H9 (cell line): ENCODE results near the gene TTC9. TPM values are rescaled to one million over a fixed set of nuclear protein-coding genes. Genes with fewer than 3 reads are reported as not detected.

Experiments
- DNase-seq: peaks from one replicate; pipeline ENCODE4 v3.0.0-alpha.2; 2017
- H2AFZ ChIP-seq: one replicate; pipeline ENCODE4 v1.6.1; 2013; ENCODE audit warnings: mild to moderate bottlenecking, low read length, control low read depth, moderate library complexity
- H2AK5ac ChIP-seq: 2 replicates; pipeline ENCODE4 v1.6.1; 2013; ENCODE audit warnings: low read length, control low read depth, mixed read lengths; ENCODE audit not compliant: insufficient read length
- H2BK120ac ChIP-seq: one replicate; pipeline ENCODE4 v1.6.1; 2013; ENCODE audit warnings: low read depth, mild to moderate bottlenecking, low read length, control low read depth, inconsistent platforms; ENCODE audit not compliant: poor library complexity, severe bottlenecking
- H2BK12ac ChIP-seq: 2 replicates; pipeline ENCODE4 v1.6.1; 2013; ENCODE audit warnings: low read length, control low read depth, mixed read lengths, low read depth; ENCODE audit not compliant: insufficient read length
- H2BK15ac ChIP-seq: 2 replicates; pipeline ENCODE4 v1.6.1; 2013; ENCODE audit warnings: low read depth, low read length, control low read depth
- H2BK20ac ChIP-seq: one replicate; pipeline ENCODE4 v1.6.1; 2013; ENCODE audit warnings: low read depth, mild to moderate bottlenecking, low read length, control low read depth, inconsistent platforms; ENCODE audit not compliant: poor library complexity, severe bottlenecking
- H2BK5ac ChIP-seq: 2 replicates; pipeline ENCODE4 v1.6.1; 2013; ENCODE audit warnings: low read length, control low read depth, mixed read lengths; ENCODE audit not compliant: insufficient read length
- H3K14ac ChIP-seq: 2 replicates; pipeline ENCODE4 v1.6.1; 2013; ENCODE audit warnings: low read length, control low read depth; ENCODE audit not compliant: insufficient read depth
- H3K18ac ChIP-seq: 2 replicates; pipeline ENCODE4 v1.6.1; 2013; ENCODE audit warnings: low read depth, mild to moderate bottlenecking, mixed read lengths, low read length, control low read depth; ENCODE audit not compliant: insufficient read length
- H3K23ac ChIP-seq: 2 replicates; pipeline ENCODE4 v1.6.1; 2013; ENCODE audit warnings: low read length, control low read depth, mixed read lengths, low read depth; ENCODE audit not compliant: insufficient read length
- H3K23me2 ChIP-seq: 2 replicates; pipeline ENCODE4 v1.6.1; 2013; ENCODE audit warnings: low read depth, mild to moderate bottlenecking, mixed read lengths, low read length, control low read depth; ENCODE audit not compliant: insufficient read length, poor library complexity, severe bottlenecking
- H3K27ac ChIP-seq: 2 replicates; pipeline ENCODE4 v1.5.1; 2013; ENCODE audit warnings: low read length, control low read depth, mixed read lengths, low read depth; ENCODE audit not compliant: insufficient read length
- H3K27me3 ChIP-seq: 2 replicates; pipeline ENCODE4 v1.6.1; 2013; ENCODE audit warnings: low read length, control low read depth, inconsistent platforms; ENCODE audit not compliant: insufficient read depth
- H3K4ac ChIP-seq: 2 replicates; pipeline ENCODE4 v1.6.1; 2013; ENCODE audit warnings: low read depth, mild to moderate bottlenecking, control low read depth, inconsistent platforms, low read length, moderate library complexity
- H3K4me1 ChIP-seq: 2 replicates; pipeline ENCODE4 v1.6.1; 2013; ENCODE audit warnings: low read length, control low read depth, inconsistent platforms; ENCODE audit not compliant: insufficient read depth
- H3K4me2 ChIP-seq: 2 replicates; pipeline ENCODE4 v1.6.1; 2013; ENCODE audit warnings: low read length, control low read depth, mixed read lengths; ENCODE audit not compliant: insufficient read length, insufficient read depth
- H3K56ac ChIP-seq: 2 replicates; pipeline ENCODE4 v1.6.1; 2013; ENCODE audit warnings: low read depth, mild to moderate bottlenecking, mixed read lengths, low read length, control low read depth; ENCODE audit not compliant: insufficient read length
- H3K79me1 ChIP-seq: 2 replicates; pipeline ENCODE4 v1.6.1; 2013; ENCODE audit warnings: low read depth, mild to moderate bottlenecking, moderate library complexity, low read length, control low read depth, inconsistent platforms; ENCODE audit not compliant: insufficient read depth, poor library complexity, severe bottlenecking
- H3K79me2 ChIP-seq: 2 replicates; pipeline ENCODE4 v1.6.1; 2013; ENCODE audit warnings: low read length, control low read depth, inconsistent platforms; ENCODE audit not compliant: insufficient read depth
- H3K9ac ChIP-seq: 2 replicates; pipeline ENCODE4 v1.6.1; 2013; ENCODE audit warnings: low read length, control low read depth, mixed read lengths; ENCODE audit not compliant: insufficient read length; ENCODE audit errors: extremely low read depth
- H3K9me3 ChIP-seq: one replicate; pipeline ENCODE4 v1.6.1; 2013; ENCODE audit warnings: low read depth, low read length, inconsistent platforms; ENCODE audit not compliant: control insufficient read depth
- H3T11ph ChIP-seq: one replicate; pipeline ENCODE4 v1.6.1; 2013; ENCODE audit warnings: mild to moderate bottlenecking, low read length, control low read depth, inconsistent platforms
- H4K20me1 ChIP-seq: one replicate; pipeline ENCODE4 v1.6.1; 2013; ENCODE audit not compliant: control insufficient read depth, insufficient read length, insufficient read depth
- H4K5ac ChIP-seq: 2 replicates; pipeline ENCODE4 v1.6.1; 2013; ENCODE audit warnings: low read depth, mild to moderate bottlenecking, mixed read lengths, low read length, control low read depth; ENCODE audit not compliant: insufficient read length
- H4K8ac ChIP-seq: replicated peaks from 2 replicates; pipeline ENCODE4 v1.6.1; 2013; ENCODE audit warnings: low read length, control low read depth, mixed read lengths, low read depth; ENCODE audit not compliant: insufficient read length
- H4K91ac ChIP-seq: 2 replicates; pipeline ENCODE4 v1.6.1; 2013; ENCODE audit warnings: low read depth, mild to moderate bottlenecking, moderate library complexity, mixed read lengths, low read length, control low read depth; ENCODE audit not compliant: insufficient read length
- H3K27ac Mint-ChIP-seq, 3 experiments: 2 replicates in 2 of 3; 3 replicates in 1 of 3; pipeline ENCODE4 v1.8.0; 2020 to 2021; ENCODE audit warnings: mixed read lengths in 3 of 3, mild to moderate bottlenecking in 1 of 3, moderate library complexity in 1 of 3
- H3K27me3 Mint-ChIP-seq: 2 replicates; pipeline ENCODE4 v1.8.0; 2021; ENCODE audit warnings: low read depth, mild to moderate bottlenecking, moderate library complexity, mixed read lengths
- H3K36me3 Mint-ChIP-seq, 3 experiments: 2 replicates in 2 of 3; 3 replicates in 1 of 3; pipeline ENCODE4 v1.8.0; 2020 to 2021; ENCODE audit warnings: low read depth in 3 of 3, mixed read lengths in 3 of 3; ENCODE audit not compliant: insufficient read depth in 1 of 3
- H3K4me1 Mint-ChIP-seq, 2 experiments: 2 replicates each; pipeline ENCODE4 v1.8.0; 2020; ENCODE audit warnings: mixed read lengths in 2 of 2
- H3K4me3 Mint-ChIP-seq, 2 experiments: 2 replicates in 1 of 2; 3 replicates in 1 of 2; pipeline ENCODE4 v1.8.0; 2020 to 2021; ENCODE audit warnings: mild to moderate bottlenecking in 2 of 2, mixed read lengths in 2 of 2, moderate library complexity in 1 of 2
- H3K9me3 Mint-ChIP-seq, 2 experiments: 2 replicates in 1 of 2; 3 replicates in 1 of 2; pipeline ENCODE4 v1.8.0; 2020; ENCODE audit warnings: mild to moderate bottlenecking in 2 of 2, mixed read lengths in 2 of 2, moderate library complexity in 1 of 2
- CTCF ChIP-seq: fragments of 200-600 bp; sonication (generic); conservative IDR thresholded peaks from 3 replicates; pipeline ENCODE4 v1.8.0; 2021; ENCODE audit warnings: antibody characterized with exemption, mild to moderate bottlenecking
- whole genome bisulfite sequencing: extraction: QIAGEN DNeasy Blood & Tissue Kit; methylation state at CpG from one replicate; pipeline ENCODE4 v1.1.7; 2013; ENCODE audit warnings: missing lambda C conversion rate, low lambda C conversion rate, mixed read lengths; ENCODE audit not compliant: insufficient read length; ENCODE audit errors: extremely low coverage; 5-methylcytosine and 5-hydroxymethylcytosine counted together
- total RNA-seq: library from RNA; stranded (reverse); gene quantifications from 2 replicates; pipeline ENCODE4 v1.2.1, GENCODE V29; 2021

Gene TTC9
- total RNA-seq, 1 experiment from 2014 or later = 17.4 TPM

- H3K4ac ChIP-seq = no peak overlapping the region
- H4K5ac ChIP-seq = no peak overlapping the region
- H3K27me3 ChIP-seq = no peaks in the 10 kb centered on the region
- H3T11ph ChIP-seq = no peak overlapping the region
- H2AFZ ChIP-seq = no peak overlapping the region
- H2BK20ac ChIP-seq = no peak overlapping the region
- no peak overlapping the region for H3K27ac Mint-ChIP-seq
- H2AK5ac ChIP-seq = no peak overlapping the region
- H4K20me1 ChIP-seq = no peaks in the 10 kb centered on the region
- H4K8ac ChIP-seq = no peak overlapping the region
- no peak overlapping the region for H2BK5ac ChIP-seq
- H2BK15ac ChIP-seq = no peak overlapping the region
- H3K79me1 ChIP-seq = no peaks in the 10 kb centered on the region
- no peak overlapping the region for H2BK120ac ChIP-seq
- H3K4me3 Mint-ChIP-seq = no peak overlapping the region
- no peak overlapping the region for H3K23ac ChIP-seq
- H3K56ac ChIP-seq = no peak overlapping the region
- H3K4me2 ChIP-seq = no peak overlapping the region
- TF ChIP-seq CTCF = no peak
- no peaks in the 10 kb centered on the region for H3K9me3 Mint-ChIP-seq
- no peaks in the 10 kb centered on the region for H3K4me1 Mint-ChIP-seq
- no peaks in the 10 kb centered on the region for H3K36me3 Mint-ChIP-seq
- no peak overlapping the region for H3K18ac ChIP-seq
- no peaks in the 10 kb centered on the region for H3K9me3 ChIP-seq
- no peak overlapping the region for H3K14ac ChIP-seq
- H3K23me2 ChIP-seq = no peaks in the 10 kb centered on the region
- no peaks in the 10 kb centered on the region for H3K4me1 ChIP-seq
- no peak overlapping the region for H3K27ac ChIP-seq
- H3K9ac ChIP-seq = no peak overlapping the region
- no peak overlapping the region for H2BK12ac ChIP-seq
- no peaks in the 10 kb centered on the region for H3K79me2 ChIP-seq
- DNase-seq = no peak
- no CpG with 5 or more reads among the region's 3 CpGs for WGBS
- no peak overlapping the region for H4K91ac ChIP-seq
- H3K27me3 Mint-ChIP-seq = no peaks in the 10 kb centered on the region
Observed at GRCh38 chr14:70611216-70611615, 30.5 kb upstream of the TTC9 start.
